Measurements from ENCODE around the gene ITGB5.

ITGB5 gene

DNA sequence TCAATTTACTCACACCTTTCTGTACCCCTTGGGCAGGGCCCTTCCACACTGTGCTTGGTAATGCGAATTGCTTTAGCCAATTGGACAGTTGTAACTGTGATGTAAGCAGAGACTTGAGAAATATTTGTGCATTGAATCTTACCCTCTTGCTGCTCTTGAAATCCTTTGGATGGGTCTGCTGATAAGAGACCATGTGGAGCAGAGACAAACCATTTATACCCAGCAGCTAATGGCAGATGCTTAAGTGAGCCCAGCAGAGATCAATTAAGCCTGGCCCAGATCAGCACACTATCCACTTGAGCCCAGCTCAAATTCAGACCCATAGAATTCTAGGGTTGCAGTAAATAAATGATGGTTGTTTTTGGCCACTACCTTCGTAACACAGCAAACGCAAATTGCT lies 28.1 kb upstream of the ITGB5 start:
- TF ChIP-seq, protein P1, sequence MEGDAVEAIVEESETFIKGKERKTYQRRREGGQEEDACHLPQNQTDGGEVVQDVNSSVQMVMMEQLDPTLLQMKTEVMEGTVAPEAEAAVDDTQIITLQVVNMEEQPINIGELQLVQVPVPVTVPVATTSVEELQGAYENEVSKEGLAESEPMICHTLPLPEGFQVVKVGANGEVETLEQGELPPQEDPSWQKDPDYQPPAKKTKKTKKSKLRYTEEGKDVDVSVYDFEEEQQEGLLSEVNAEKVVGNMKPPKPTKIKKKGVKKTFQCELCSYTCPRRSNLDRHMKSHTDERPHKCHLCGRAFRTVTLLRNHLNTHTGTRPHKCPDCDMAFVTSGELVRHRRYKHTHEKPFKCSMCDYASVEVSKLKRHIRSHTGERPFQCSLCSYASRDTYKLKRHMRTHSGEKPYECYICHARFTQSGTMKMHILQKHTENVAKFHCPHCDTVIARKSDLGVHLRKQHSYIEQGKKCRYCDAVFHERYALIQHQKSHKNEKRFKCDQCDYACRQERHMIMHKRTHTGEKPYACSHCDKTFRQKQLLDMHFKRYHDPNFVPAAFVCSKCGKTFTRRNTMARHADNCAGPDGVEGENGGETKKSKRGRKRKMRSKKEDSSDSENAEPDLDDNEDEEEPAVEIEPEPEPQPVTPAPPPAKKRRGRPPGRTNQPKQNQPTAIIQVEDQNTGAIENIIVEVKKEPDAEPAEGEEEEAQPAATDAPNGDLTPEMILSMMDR (IDR thresholded peaks at IDR 0.05; ENCODE audit: low read depth, low read length) = no peak
- DNase-seq (ENCODE audit: extremely low read depth, low read depth) = no peak

DNA sequence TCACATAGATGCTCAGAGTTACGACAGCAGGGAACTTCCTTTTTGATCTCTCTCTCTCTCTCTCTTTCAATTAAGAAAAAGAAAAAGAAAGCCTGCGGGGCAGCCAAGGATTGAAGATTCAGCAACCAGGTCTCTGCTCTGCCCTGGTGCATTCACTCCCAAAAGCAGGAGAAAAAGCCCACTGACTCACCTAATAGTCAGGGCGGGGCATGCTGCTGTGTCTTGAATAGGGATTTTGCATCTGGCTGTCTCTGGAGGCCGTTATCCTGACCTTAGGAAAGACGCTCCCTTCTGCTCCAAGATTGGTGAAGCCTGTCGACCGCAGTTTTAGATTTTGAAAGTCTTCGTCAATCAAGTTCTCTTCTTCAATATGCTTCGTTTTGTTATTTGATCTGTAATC lies 20.8 kb upstream of the ITGB5 start:
- TF ChIP-seq, protein P1 (IDR thresholded peaks at IDR 0.05; ENCODE audit: low read depth, low read length) = no peak
- no peak for DNase-seq (ENCODE audit: extremely low read depth, low read depth)

DNA sequence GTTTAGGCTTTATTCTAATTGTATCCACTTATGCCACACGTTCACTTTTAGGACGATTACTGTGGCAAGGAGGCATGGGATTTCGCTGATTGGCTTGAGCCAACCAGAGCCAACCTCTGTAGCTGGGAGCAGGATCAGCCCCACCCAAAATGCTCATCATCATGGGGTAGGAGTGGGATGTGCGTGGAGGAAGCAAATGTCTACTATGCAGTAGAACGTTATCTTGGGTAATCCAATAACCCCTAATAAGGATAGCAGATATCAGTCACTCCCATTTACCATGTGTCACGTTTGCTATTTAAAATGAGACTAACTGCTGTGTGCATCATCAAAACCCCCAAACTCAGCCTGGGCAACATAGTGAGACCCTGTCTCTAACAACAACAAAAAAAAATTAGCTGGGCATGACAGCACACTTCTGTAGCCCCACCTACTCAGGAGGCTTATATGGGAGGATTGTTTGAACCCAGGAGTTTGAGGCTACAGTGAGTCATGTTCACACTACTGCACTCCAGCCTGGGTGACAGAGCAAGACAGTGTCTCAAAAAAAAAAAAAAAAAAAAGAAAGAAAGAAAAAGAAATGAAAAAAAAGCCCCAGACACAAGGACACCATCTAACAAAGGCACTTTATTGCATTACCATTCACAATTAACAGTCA lies 17.8 kb upstream of the ITGB5 start:
- DNase-seq (ENCODE audit: extremely low read depth, low read depth) = no peak
- TF ChIP-seq, protein P1 (IDR thresholded peaks at IDR 0.05; ENCODE audit: low read depth, low read length) = no peak

DNA sequence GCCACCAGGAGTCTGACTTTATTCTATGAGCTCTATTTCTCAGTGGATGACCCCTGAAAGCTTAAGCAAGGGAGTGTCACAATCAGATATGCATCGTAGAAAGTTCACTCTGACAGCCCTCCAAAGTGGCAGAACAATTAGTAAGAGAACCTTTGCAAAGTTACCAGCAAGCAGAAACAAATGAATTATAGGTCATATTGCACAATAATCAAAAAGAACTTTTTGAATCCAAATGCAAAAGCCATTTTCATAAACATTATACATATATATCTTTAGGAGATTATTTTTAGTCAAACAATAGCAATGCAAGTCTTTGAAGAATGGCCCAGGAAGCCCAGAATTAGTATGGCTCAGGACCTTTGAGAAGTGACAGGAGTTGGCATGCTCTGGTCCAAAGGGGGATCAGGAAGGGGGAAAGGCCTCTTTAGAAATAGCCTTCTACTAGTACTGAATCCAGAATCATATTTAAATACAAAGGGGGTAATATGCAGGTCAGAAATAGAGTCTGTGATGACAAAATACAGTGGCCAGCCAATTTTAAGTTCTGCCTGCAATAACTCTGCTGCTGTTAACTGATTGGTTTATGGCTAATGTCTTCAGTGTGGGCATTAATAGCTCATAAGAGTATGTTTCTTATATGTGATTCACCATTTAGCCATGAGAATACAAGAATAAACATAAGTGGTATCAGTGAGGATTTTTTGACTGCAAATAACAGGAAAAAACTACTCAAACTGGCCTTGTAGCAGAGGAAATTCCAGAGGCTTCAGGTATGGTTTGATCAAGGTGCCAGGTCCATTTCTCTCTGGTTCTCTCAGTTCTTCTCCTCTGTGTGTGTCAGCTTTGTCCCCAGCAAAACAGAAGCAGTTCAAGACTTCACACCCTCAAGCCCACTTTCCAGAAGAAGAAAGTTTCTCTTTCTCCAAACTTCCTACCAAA lies 17.0 kb upstream of the ITGB5 start:
- TF ChIP-seq, protein P1 (IDR thresholded peaks at IDR 0.05; ENCODE audit: low read depth, low read length) = no peak
- DNase-seq (ENCODE audit: extremely low read depth, low read depth) = no peak

DNA sequence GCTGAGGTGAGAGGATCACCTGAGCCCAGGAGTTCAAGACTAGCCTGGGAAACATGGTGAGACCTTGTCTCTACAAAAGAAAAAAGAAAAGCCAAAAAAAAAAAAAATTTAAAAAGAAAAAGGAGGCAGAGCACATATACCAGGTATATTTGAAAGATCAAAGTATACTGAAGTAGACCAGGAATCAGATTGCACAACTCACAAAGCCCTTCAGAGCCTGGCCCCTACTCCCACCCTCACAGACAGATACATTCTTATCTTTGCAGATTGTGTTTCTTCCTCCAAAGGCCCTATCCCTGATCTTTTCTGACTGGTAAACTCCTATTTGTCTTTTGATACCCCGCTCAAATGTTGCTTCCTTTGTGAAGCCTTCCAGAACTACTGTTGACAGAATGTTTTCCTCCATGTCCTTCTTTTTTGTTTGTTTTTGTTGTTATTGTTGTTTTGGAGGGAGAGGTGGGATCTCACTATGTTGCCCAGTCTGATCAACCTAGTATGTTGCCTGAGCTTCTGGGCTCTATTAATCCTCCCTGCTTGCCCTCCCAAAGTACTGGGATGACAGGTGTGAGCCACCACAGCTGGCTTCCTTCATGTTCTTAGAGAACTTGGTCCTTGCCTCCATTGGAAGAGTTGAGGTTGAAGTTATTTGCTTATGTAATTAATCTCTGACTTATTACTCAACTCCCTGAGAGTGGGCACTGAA lies 9.8 kb upstream of the ITGB5 start:
- no peak for DNase-seq (ENCODE audit: extremely low read depth, low read depth)
- TF ChIP-seq, protein P1 (IDR thresholded peaks at IDR 0.05; ENCODE audit: low read depth, low read length) = no peak

DNA sequence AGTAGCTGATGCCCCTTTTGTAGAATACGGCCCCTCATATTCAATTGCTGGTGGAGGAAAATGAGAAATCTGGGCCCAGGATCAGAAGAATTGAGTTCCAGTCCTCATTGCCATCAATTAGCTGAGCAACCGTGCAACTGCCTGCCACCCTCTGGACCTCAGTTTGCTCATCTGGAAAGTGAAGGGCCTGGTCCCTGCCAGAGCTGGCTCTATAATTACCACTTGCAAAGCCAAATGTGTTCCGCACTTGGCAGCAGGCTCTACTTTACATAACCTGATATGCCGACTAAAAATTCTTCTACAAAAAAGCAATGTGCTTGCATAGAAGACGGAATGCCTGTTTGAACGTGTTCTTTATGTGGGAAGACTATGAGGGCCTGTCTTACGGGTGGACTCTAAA lies 8.6 kb upstream of the ITGB5 start:
- DNase-seq (ENCODE audit: extremely low read depth, low read depth) = no peak
- TF ChIP-seq, protein P1 (IDR thresholded peaks at IDR 0.05; ENCODE audit: low read depth, low read length) = no peak
